RWPE2 (cell line): ENCODE data around the gene INSYN2B.

Source experiments
- ATAC-seq: fragments of 200-7000 bp; cut with Tn5 transposase; 3 replicates; pipeline ENCODE4 v1.9.1; 2021; ENCODE audit warnings: low read depth
- DNase-seq: peaks from one replicate; pipeline ENCODE4 v3.0.0-alpha.2; 2020; ENCODE audit warnings: low spot score
- H3K27ac ChIP-seq: fragments of 450-650 bp; 2 replicates; pipeline ENCODE4 v1.5.1; 2017; ENCODE audit warnings: mild to moderate bottlenecking; ENCODE audit not compliant: poor library complexity, severe bottlenecking
- H3K27me3 ChIP-seq: fragments of 250-450 bp; sonication (Bioruptor Pico); 2 replicates; pipeline ENCODE4 v1.5.1; 2021; ENCODE audit warnings: mild to moderate bottlenecking, moderate library complexity; ENCODE audit not compliant: insufficient read depth, poor library complexity, severe bottlenecking
- H3K36me3 ChIP-seq: fragments of 250-450 bp; sonication (Bioruptor Pico); 2 replicates; pipeline ENCODE4 v1.5.1; 2020; ENCODE audit warnings: low read depth, mild to moderate bottlenecking, moderate library complexity
- H3K4me1 ChIP-seq: fragments of 250-450 bp; sonication (Bioruptor Pico); 2 replicates; pipeline ENCODE4 v1.5.1; 2021; ENCODE audit warnings: mild to moderate bottlenecking, moderate library complexity; ENCODE audit not compliant: insufficient read depth, poor library complexity, severe bottlenecking
- H3K4me3 ChIP-seq: fragments of 250-450 bp; sonication (Bioruptor Pico); 2 replicates; pipeline ENCODE4 v1.5.1; 2021; ENCODE audit warnings: mild to moderate bottlenecking, moderate library complexity; ENCODE audit not compliant: severe bottlenecking
- H3K9me3 ChIP-seq: fragments of 250-450 bp; sonication (Bioruptor Pico); 2 replicates; pipeline ENCODE4 v1.5.1; 2021; ENCODE audit warnings: mild to moderate bottlenecking, moderate library complexity; ENCODE audit not compliant: severe bottlenecking
- TF ChIP-seq, protein P1 (sequence below): fragments of 450-650 bp; IDR thresholded peaks from one replicate; pipeline ENCODE4 v1.5.1; 2017; ENCODE audit warnings: mild to moderate bottlenecking, moderate library complexity; ENCODE audit not compliant: poor library complexity, severe bottlenecking

The INSYN2B gene

GRCh38 chr5:169880012-169880663 lies 100.2 kb downstream of the INSYN2B start:
- Histone ChIP-seq H3K36me3 (peaks cover 12% of the 10 kb centered on the region; the same call in 1 of the 2 replicates), H3K9me3 (no peaks in the 10 kb centered on the region), H3K4me1 (no peaks in the 10 kb centered on the region), H3K4me3 (no peak overlapping the region), H3K27ac (no peak overlapping the region), H3K27me3 (no peaks in the 10 kb centered on the region)
- ATAC-seq (no peak), DNase-seq (no peak)
- TF ChIP-seq, protein P1, sequence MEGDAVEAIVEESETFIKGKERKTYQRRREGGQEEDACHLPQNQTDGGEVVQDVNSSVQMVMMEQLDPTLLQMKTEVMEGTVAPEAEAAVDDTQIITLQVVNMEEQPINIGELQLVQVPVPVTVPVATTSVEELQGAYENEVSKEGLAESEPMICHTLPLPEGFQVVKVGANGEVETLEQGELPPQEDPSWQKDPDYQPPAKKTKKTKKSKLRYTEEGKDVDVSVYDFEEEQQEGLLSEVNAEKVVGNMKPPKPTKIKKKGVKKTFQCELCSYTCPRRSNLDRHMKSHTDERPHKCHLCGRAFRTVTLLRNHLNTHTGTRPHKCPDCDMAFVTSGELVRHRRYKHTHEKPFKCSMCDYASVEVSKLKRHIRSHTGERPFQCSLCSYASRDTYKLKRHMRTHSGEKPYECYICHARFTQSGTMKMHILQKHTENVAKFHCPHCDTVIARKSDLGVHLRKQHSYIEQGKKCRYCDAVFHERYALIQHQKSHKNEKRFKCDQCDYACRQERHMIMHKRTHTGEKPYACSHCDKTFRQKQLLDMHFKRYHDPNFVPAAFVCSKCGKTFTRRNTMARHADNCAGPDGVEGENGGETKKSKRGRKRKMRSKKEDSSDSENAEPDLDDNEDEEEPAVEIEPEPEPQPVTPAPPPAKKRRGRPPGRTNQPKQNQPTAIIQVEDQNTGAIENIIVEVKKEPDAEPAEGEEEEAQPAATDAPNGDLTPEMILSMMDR: no peak

GRCh38 chr5:169876386-169876785 lies 103.9 kb downstream of the INSYN2B start:
- DNase-seq (no peak), ATAC-seq (no peak)
- Histone ChIP-seq H3K9me3 (no peaks in the 10 kb centered on the region), H3K4me1 (no peaks in the 10 kb centered on the region), H3K27ac (no peak overlapping the region), H3K36me3 (peaks cover 8% of the 10 kb centered on the region; the same call in 1 of the 2 replicates), H3K4me3 (no peak overlapping the region), H3K27me3 (no peaks in the 10 kb centered on the region)
- TF ChIP-seq, protein P1: no peak

- TF ChIP-seq, protein P1: no peak
- no peaks in the 10 kb centered on the region for H3K9me3 ChIP-seq
- H3K27ac ChIP-seq: no peak overlapping the region
- no peaks in the 10 kb centered on the region for H3K27me3 ChIP-seq
- ATAC-seq (no peak), DNase-seq (no peak)
- H3K4me3 ChIP-seq: no peak overlapping the region
- H3K36me3 ChIP-seq: peaks cover 2% of the 10 kb centered on the region; the same call in 1 of the 2 replicates
- no peaks in the 10 kb centered on the region for H3K4me1 ChIP-seq
Observed at GRCh38 chr5:169875731-169876130, 104.6 kb downstream of the INSYN2B start.

DNA sequence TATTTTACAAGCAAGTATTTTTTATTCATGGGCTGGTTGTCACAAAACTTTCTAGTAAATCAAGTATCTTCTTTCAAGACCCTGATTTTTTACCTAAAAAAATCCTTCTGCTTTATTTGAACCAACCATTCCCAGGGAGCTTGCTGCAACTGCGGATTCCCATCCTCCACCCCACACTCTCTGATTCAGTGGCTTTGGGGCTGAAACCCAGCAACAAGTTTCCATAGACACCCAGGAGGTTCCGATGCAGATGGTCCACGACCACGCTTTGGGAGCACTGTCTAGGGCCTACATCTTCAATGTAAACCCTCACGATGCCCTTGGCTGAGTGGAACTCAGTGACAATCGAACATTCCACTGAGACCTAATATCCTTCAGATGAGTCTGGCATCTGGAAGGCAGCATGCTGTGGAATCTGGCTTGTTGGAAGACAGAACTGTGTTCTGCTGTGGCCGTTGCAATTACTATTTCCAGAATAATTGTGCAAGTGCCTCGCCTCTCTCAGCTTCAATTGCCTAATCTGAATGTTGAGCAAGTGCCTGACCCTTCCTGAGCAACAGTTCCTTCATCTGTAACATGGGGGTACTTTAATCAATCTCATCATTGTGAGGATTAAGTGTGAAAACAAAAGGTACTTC lies 105.1 kb downstream of the INSYN2B start:
- Histone ChIP-seq H3K27ac (no peak overlapping the region), H3K9me3 (no peaks in the 10 kb centered on the region), H3K4me3 (no peak overlapping the region), H3K36me3 (no peaks in the 10 kb centered on the region), H3K4me1 (no peaks in the 10 kb centered on the region), H3K27me3 (no peaks in the 10 kb centered on the region)
- ATAC-seq: no peak
- DNase-seq: no peak
- TF ChIP-seq, protein P1: no peak

DNA sequence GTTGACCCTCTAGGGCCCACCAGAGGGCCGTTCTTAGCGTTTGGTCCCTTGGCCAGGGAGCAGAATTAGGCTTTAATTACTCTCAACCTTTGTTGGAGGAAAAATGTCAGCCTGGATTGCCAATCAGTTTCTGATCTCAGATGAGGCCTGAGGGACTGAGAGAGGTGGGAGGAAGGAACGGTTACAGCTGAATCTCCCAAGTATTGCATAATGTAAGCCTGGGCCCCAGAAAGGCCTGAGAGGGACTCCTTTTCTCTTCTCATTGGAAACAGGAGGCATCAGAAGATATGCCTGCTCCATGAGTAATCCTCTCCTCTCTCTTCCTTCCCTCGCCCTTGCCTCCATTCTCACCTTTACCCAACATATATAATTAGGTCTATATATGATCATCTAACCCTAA lies 105.7 kb downstream of the INSYN2B start:
- Histone ChIP-seq H3K36me3 (no peaks in the 10 kb centered on the region), H3K4me1 (no peaks in the 10 kb centered on the region)

More for the DNA sequence above, 105.7 kb downstream of the INSYN2B start:
- ATAC-seq (no peak), DNase-seq (no peak)
- H3K9me3 ChIP-seq: no peaks in the 10 kb centered on the region
- H3K27ac ChIP-seq: no peak overlapping the region
- TF ChIP-seq, protein P1: no peak
- no peaks in the 10 kb centered on the region for H3K27me3 ChIP-seq
- H3K4me3 ChIP-seq: no peak overlapping the region
